Right renal pelvis (tissue), 4 donors: Measurements from ENCODE around the gene ZNF37A. TPM values are rescaled to one million over a fixed set of nuclear protein-coding genes. Genes with fewer than 3 reads are reported as not detected.
"Not testable (repeated sequence)": the region's sequence is repeated elsewhere in the genome, so short reads cannot be mapped to it uniquely, and the experiment has no call there.

ENCODE experiments used
- DNase-seq, 4 donors: peaks; one replicate each; pipeline ENCODE4 v3.0.0-alpha.2; 2013; ENCODE audit warnings: low read depth in 4 of 4, low spot score in 3 of 4, missing footprints in 1 of 4
- polyA plus RNA-seq, 4 donors: library from polyadenylated mRNA; unstranded; fragments of 120-200 nt; gene quantifications; one replicate each; pipeline ENCODE4 v1.2.1, GENCODE V29; 2013; ENCODE audit not compliant: insufficient read length in 4 of 4

ZNF37A gene
- 10 to 100 TPM; 16.9 to 22.5 (median 18.5) TPM for polyA plus RNA-seq

GRCh38 chr10:38094158-38094926 lies at the start of gene ZNF37A:
TSS of gene ZNF37A (plus strand) at chr10:38094337. CDS start at chr10:38096618, 2,281 bp downstream.
- peak; percentile 85 to 96 (median 94) for DNase-seq

- no peak for DNase-seq
Measured at GRCh38 chr10:38045129-38045528, 49.0 kb upstream of the ZNF37A start.

GRCh38 chr10:38047666-38048065 lies 46.5 kb upstream of the ZNF37A start:
- no peak for DNase-seq

- DNase-seq: no peak
Measured at GRCh38 chr10:38050212-38050611, 43.9 kb upstream of the ZNF37A start.

GRCh38 chr10:38054361-38054797 lies 39.8 kb upstream of the ZNF37A start:
- no peak for DNase-seq

- DNase-seq: not testable (repeated sequence)
Measured at GRCh38 chr10:38055274-38055894, 38.8 kb upstream of the ZNF37A start.

- DNase-seq: not testable (repeated sequence)
Measured at GRCh38 chr10:38069663-38070062, 24.5 kb upstream of the ZNF37A start.

GRCh38 chr10:38070501-38070900 lies 23.6 kb upstream of the ZNF37A start:
- DNase-seq: no peak

GRCh38 chr10:38072552-38072951 lies 21.6 kb upstream of the ZNF37A start:
- DNase-seq: no peak

- DNase-seq: no peak
Measured at GRCh38 chr10:38076687-38077086, 17.4 kb upstream of the ZNF37A start.

- not testable (repeated sequence) for DNase-seq
Measured at GRCh38 chr10:38093318-38093717, 819 bp upstream of the ZNF37A start.

- no peak for DNase-seq
Measured at GRCh38 chr10:38093816-38094157, 350 bp upstream of the ZNF37A start.

GRCh38 chr10:38094927-38095574 lies 914 bp downstream of the ZNF37A start:
- no peak for DNase-seq

GRCh38 chr10:38102880-38103279 lies 8.7 kb downstream of the ZNF37A start:
- no peak for DNase-seq

- no peak for DNase-seq
Measured at GRCh38 chr10:38103756-38104155, 9.6 kb downstream of the ZNF37A start.

- DNase-seq: no peak
Measured at GRCh38 chr10:38112159-38112558, 18.0 kb downstream of the ZNF37A start.

- DNase-seq: no peak
Measured at GRCh38 chr10:38118072-38118807, 24.1 kb downstream of the ZNF37A start.

GRCh38 chr10:38119038-38119437 lies 24.9 kb downstream of the ZNF37A start:
- DNase-seq: no peak

- no peak for DNase-seq
Measured at GRCh38 chr10:38127812-38128211, 33.7 kb downstream of the ZNF37A start.

GRCh38 chr10:38143587-38143986 lies 49.5 kb downstream of the ZNF37A start:
- no peak for DNase-seq
